GM23338 (cell line): ENCODE data around the gene ARHGAP19. TPM values are rescaled to one million over a fixed set of nuclear protein-coding genes. Genes with fewer than 3 reads are reported as not detected.

Source experiments
- ATAC-seq: fragments of 200-7000 bp; cut with Tn5 transposase; 3 replicates; pipeline ENCODE4 v1.9.1; 2020
- DNase-seq: peaks from one replicate; pipeline ENCODE4 v3.0.0-alpha.2; 2015; ENCODE audit warnings: low spot score
- H2AFZ ChIP-seq: fragments of 200-600 bp; sonication (generic); 2 replicates; pipeline ENCODE4 v1.8.0; 2016; ENCODE audit warnings: antibody characterized with exemption, mild to moderate bottlenecking, moderate library complexity
- H3F3A ChIP-seq: fragments of 200-600 bp; sonication (generic); replicated peaks from 2 replicates; pipeline ENCODE4 v1.8.0; 2017; ENCODE audit warnings: antibody characterized with exemption, mixed run types, low read depth
- H3K27ac ChIP-seq: fragments of 200-600 bp; sonication (generic); 2 replicates; pipeline ENCODE4 v1.6.1; 2016; ENCODE audit warnings: low read depth
- H3K27me3 ChIP-seq: fragments of 200-600 bp; sonication (generic); 2 replicates; pipeline ENCODE4 v1.8.0; 2016; ENCODE audit warnings: mild to moderate bottlenecking, mixed run types, moderate library complexity; ENCODE audit not compliant: insufficient read depth
- H3K36me3 ChIP-seq: fragments of 200-600 bp; sonication (generic); 2 replicates; pipeline ENCODE4 v1.8.0; 2016; ENCODE audit warnings: mild to moderate bottlenecking; ENCODE audit not compliant: insufficient read depth
- H3K4me1 ChIP-seq: fragments of 200-600 bp; sonication (generic); 2 replicates; pipeline ENCODE4 v1.8.0; 2016; ENCODE audit warnings: mild to moderate bottlenecking, moderate library complexity; ENCODE audit not compliant: insufficient read depth
- H3K4me2 ChIP-seq: fragments of 200-600 bp; sonication (generic); 2 replicates; pipeline ENCODE4 v1.7.1; 2017; ENCODE audit warnings: mixed run types
- H3K4me3 ChIP-seq: fragments of 200-600 bp; sonication (generic); 2 replicates; pipeline ENCODE4 v1.6.1; 2016; ENCODE audit warnings: mixed run types
- H3K79me2 ChIP-seq: fragments of 200-600 bp; sonication (generic); replicated peaks from 2 replicates; pipeline ENCODE4 v1.8.0; 2017; ENCODE audit warnings: mild to moderate bottlenecking; ENCODE audit not compliant: insufficient read depth
- H3K9me2 ChIP-seq: fragments of 200-600 bp; sonication (generic); 2 replicates; pipeline ENCODE4 v1.8.0; 2017; ENCODE audit not compliant: insufficient read depth
- H4K20me1 ChIP-seq: fragments of 200-600 bp; sonication (generic); replicated peaks from 2 replicates; pipeline ENCODE4 v1.8.0; 2017; ENCODE audit warnings: mild to moderate bottlenecking; ENCODE audit not compliant: insufficient read depth
- H3K27ac Mint-ChIP-seq: 2 replicates; pipeline ENCODE4 v1.8.0; 2020; ENCODE audit warnings: inconsistent platforms, mild to moderate bottlenecking, moderate library complexity, mixed read lengths
- H3K27me3 Mint-ChIP-seq: 3 replicates; pipeline ENCODE4 v1.8.0; 2022; ENCODE audit warnings: low read depth, mild to moderate bottlenecking, moderate library complexity, mixed read lengths, inconsistent platforms; ENCODE audit not compliant: insufficient read depth, poor library complexity
- H3K36me3 Mint-ChIP-seq: 3 replicates; pipeline ENCODE4 v1.8.0; 2021; ENCODE audit warnings: low read depth, mild to moderate bottlenecking, inconsistent platforms, moderate library complexity, mixed read lengths
- H3K4me1 Mint-ChIP-seq: 3 replicates; pipeline ENCODE4 v1.8.0; 2020; ENCODE audit warnings: mild to moderate bottlenecking, inconsistent platforms, mixed read lengths
- H3K4me3 Mint-ChIP-seq: 3 replicates; pipeline ENCODE4 v1.8.0; 2021; ENCODE audit warnings: moderate library complexity, mild to moderate bottlenecking, inconsistent platforms, mixed read lengths
- H3K9me3 Mint-ChIP-seq: 3 replicates; pipeline ENCODE4 v1.8.0; 2020; ENCODE audit warnings: moderate library complexity, mild to moderate bottlenecking, inconsistent platforms, mixed read lengths
- CREB1 ChIP-seq: fragments of 250-450 bp; sonication (Bioruptor Pico); IDR thresholded peaks from 2 replicates; pipeline ENCODE4 v1.5.0; 2020; ENCODE audit warnings: low read depth, mild to moderate bottlenecking, moderate library complexity
- CTCF ChIP-seq, 2 experiments: fragments of 200-600 bp in 1 of 2; sonication (generic) in 1 of 2; conservative IDR thresholded peaks; 2 replicates each; pipeline versions ENCODE4 v1.5.1 to v1.6.1; 2016 to 2017; ENCODE audit warnings: antibody characterized with exemption in 2 of 2, low read depth in 2 of 2, mild to moderate bottlenecking in 2 of 2, moderate library complexity in 1 of 2
- EZH2 ChIP-seq: fragments of 200-600 bp; sonication (generic); IDR thresholded peaks from one replicate; pipeline ENCODE4 v1.8.0; 2017; ENCODE audit warnings: antibody characterized with exemption, mild to moderate bottlenecking, low read depth; ENCODE audit not compliant: unreplicated experiment
- EZH2phosphoT487 ChIP-seq: fragments of 200-600 bp; sonication (generic); IDR thresholded peaks from one replicate; pipeline ENCODE4 v1.8.1; 2018; ENCODE audit warnings: antibody characterized with exemption; ENCODE audit not compliant: unreplicated experiment
- JUNB ChIP-seq: IDR thresholded peaks from one replicate; pipeline ENCODE4 v1.6.1; 2016; ENCODE audit warnings: antibody characterized with exemption; ENCODE audit not compliant: unreplicated experiment
- NANOG ChIP-seq: IDR thresholded peaks from 2 replicates; pipeline ENCODE4 v1.6.1; 2016; ENCODE audit warnings: antibody characterized with exemption, borderline replicate concordance
- POLR2AphosphoS5 ChIP-seq: IDR thresholded peaks from 2 replicates; pipeline ENCODE4 v1.6.1; 2016; ENCODE audit warnings: antibody characterized with exemption, low read depth
- STAT1 ChIP-seq: IDR thresholded peaks from one replicate; pipeline ENCODE4 v1.6.1; 2016; ENCODE audit warnings: antibody characterized with exemption; ENCODE audit not compliant: unreplicated experiment
- ZNF114 ChIP-seq: fragments of 250-450 bp; sonication (Bioruptor Pico); IDR thresholded peaks from 2 replicates; pipeline ENCODE4 v1.5.0; 2020; ENCODE audit warnings: mild to moderate bottlenecking, moderate library complexity
- ZNF331 ChIP-seq: fragments of 250-450 bp; sonication (Bioruptor Pico); IDR thresholded peaks from 2 replicates; pipeline ENCODE4 v1.5.0; 2020; ENCODE audit warnings: low read depth, mild to moderate bottlenecking, moderate library complexity
- ZNF462 ChIP-seq: fragments of 250-450 bp; sonication (Bioruptor Pico); IDR thresholded peaks from 2 replicates; pipeline ENCODE4 v1.5.0; 2020; ENCODE audit warnings: mild to moderate bottlenecking, moderate library complexity
- polyA plus RNA-seq: library from polyadenylated mRNA; unstranded; fragments of >200 nt; fragmentation: Nextera tagmentation; extraction: Ambion mirVana; gene quantifications from 2 replicates; pipeline ENCODE4 v1.2.1, GENCODE V29; 2016
- total RNA-seq: library from RNA; depleted of rRNA; stranded (reverse); fragments of >200 nt; shearing (Covaris generic); gene quantifications from 2 replicates; pipeline ENCODE4 v1.2.3, GENCODE V29; 2014
- TF ChIP-seq, protein P1 (sequence below): IDR thresholded peaks from one replicate; pipeline ENCODE4 v1.6.1; 2018; ENCODE audit warnings: antibody characterized with exemption; ENCODE audit not compliant: unreplicated experiment
- TF ChIP-seq, protein P2 (sequence below): IDR thresholded peaks from 2 replicates; pipeline ENCODE4 v1.6.1; 2016; ENCODE audit warnings: antibody characterized with exemption

ARHGAP19 gene
- total and polyA plus RNA-seq, 2 experiments from 2014 or later, result 11.5 to 38.8 TPM

GRCh38 chr10:97311111-97311626, 18.7 kb upstream of the ARHGAP19 start:
- no peak overlapping the region for H3K4me2 ChIP-seq
- DNase-seq, result no peak
- H3F3A ChIP-seq, result no peaks in the 10 kb centered on the region
- ATAC-seq, result no peak
- TF ChIP-seq POLR2AphosphoS5 (no peak), CTCF (conservative IDR thresholded peaks at IDR 0.05; ENCODE audit: low read depth in 2 of 2) (no peak; a peak in 1 of 4 replicates), ZNF331 (CRISPR knock-in tag) (no peak), CREB1 (no peak), NANOG (no peak), ZNF462 (CRISPR knock-in tag) (no peak), STAT1 (no peak), ZNF114 (CRISPR knock-in tag) (no peak), EZH2phosphoT487 (no peak), JUNB (no peak), EZH2 (no peak)
- TF ChIP-seq, protein P1, sequence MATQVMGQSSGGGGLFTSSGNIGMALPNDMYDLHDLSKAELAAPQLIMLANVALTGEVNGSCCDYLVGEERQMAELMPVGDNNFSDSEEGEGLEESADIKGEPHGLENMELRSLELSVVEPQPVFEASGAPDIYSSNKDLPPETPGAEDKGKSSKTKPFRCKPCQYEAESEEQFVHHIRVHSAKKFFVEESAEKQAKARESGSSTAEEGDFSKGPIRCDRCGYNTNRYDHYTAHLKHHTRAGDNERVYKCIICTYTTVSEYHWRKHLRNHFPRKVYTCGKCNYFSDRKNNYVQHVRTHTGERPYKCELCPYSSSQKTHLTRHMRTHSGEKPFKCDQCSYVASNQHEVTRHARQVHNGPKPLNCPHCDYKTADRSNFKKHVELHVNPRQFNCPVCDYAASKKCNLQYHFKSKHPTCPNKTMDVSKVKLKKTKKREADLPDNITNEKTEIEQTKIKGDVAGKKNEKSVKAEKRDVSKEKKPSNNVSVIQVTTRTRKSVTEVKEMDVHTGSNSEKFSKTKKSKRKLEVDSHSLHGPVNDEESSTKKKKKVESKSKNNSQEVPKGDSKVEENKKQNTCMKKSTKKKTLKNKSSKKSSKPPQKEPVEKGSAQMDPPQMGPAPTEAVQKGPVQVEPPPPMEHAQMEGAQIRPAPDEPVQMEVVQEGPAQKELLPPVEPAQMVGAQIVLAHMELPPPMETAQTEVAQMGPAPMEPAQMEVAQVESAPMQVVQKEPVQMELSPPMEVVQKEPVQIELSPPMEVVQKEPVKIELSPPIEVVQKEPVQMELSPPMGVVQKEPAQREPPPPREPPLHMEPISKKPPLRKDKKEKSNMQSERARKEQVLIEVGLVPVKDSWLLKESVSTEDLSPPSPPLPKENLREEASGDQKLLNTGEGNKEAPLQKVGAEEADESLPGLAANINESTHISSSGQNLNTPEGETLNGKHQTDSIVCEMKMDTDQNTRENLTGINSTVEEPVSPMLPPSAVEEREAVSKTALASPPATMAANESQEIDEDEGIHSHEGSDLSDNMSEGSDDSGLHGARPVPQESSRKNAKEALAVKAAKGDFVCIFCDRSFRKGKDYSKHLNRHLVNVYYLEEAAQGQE, result no peak
- TF ChIP-seq, protein P2, sequence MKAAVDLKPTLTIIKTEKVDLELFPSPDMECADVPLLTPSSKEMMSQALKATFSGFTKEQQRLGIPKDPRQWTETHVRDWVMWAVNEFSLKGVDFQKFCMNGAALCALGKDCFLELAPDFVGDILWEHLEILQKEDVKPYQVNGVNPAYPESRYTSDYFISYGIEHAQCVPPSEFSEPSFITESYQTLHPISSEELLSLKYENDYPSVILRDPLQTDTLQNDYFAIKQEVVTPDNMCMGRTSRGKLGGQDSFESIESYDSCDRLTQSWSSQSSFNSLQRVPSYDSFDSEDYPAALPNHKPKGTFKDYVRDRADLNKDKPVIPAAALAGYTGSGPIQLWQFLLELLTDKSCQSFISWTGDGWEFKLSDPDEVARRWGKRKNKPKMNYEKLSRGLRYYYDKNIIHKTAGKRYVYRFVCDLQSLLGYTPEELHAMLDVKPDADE, result no peak
- no peaks in the 10 kb centered on the region for H3K4me1 Mint-ChIP-seq
- H3K9me3 Mint-ChIP-seq, result no peaks in the 10 kb centered on the region
- no peak overlapping the region for H3K27ac ChIP-seq
- H2AFZ ChIP-seq, result no peak overlapping the region
- no peaks in the 10 kb centered on the region for H3K27me3 ChIP-seq
- no peaks in the 10 kb centered on the region for H3K36me3 Mint-ChIP-seq
- peaks cover 5% of the 10 kb centered on the region; the same call in 1 of the 2 replicates for H3K9me2 ChIP-seq
- no peaks in the 10 kb centered on the region for H3K79me2 ChIP-seq
- no peak overlapping the region for H3K4me3 Mint-ChIP-seq
- no peak overlapping the region for H3K4me3 ChIP-seq
- H3K27me3 Mint-ChIP-seq, result peaks cover 6% of the 10 kb centered on the region
- H4K20me1 ChIP-seq, result no peaks in the 10 kb centered on the region
- no peaks in the 10 kb centered on the region for H3K4me1 ChIP-seq
- no peaks in the 10 kb centered on the region for H3K36me3 ChIP-seq
- H3K27ac Mint-ChIP-seq, result no peak overlapping the region
